HEK293T (cell line): Measurements from ENCODE around the gene PRKCZ.

Source experiments
- CTCF ChIA-PET: fragments of 350-600 bp; formaldehyde crosslinking; extraction: SDS; loops from one replicate; lab custom pipeline; 2021; ENCODE audit warnings: antibody characterized with exemption, inconsistent platforms; lab: Yijun Ruan, JAX
- POLR2A ChIA-PET: fragments of 350-600 bp; formaldehyde crosslinking; extraction: SDS; loops from one replicate; lab custom pipeline; 2020; ENCODE audit warnings: antibody characterized with exemption, inconsistent platforms; lab: Yijun Ruan, JAX
- DNase-seq: peaks from one replicate; pipeline ENCODE4 v3.0.0; 2012; ENCODE audit warnings: mixed read lengths; ENCODE audit errors: extremely low spot score
- ARNT ChIP-seq: fragments of 450-650 bp; IDR thresholded peaks from 2 replicates; pipeline ENCODE4 v1.6.1; 2017; ENCODE audit warnings: mild to moderate bottlenecking
- BHLHE40 ChIP-seq: fragments of 450-650 bp; IDR thresholded peaks from 2 replicates; pipeline ENCODE4 v1.6.1; 2016; ENCODE audit warnings: mild to moderate bottlenecking, moderate library complexity, borderline replicate concordance
- CTBP1 ChIP-seq: fragments of 450-650 bp; IDR thresholded peaks from 2 replicates; pipeline ENCODE4 v1.6.1; 2016; ENCODE audit warnings: borderline replicate concordance
- ELF4 ChIP-seq: fragments of 450-650 bp; IDR thresholded peaks from 2 replicates; pipeline ENCODE4 v1.6.1; 2017; ENCODE audit warnings: antibody characterized with exemption
- FOXA1 ChIP-seq: fragments of 450-650 bp; IDR thresholded peaks from 2 replicates; pipeline ENCODE4 v1.6.1; 2016; ENCODE audit warnings: mild to moderate bottlenecking
- FOXK2 ChIP-seq: fragments of 450-650 bp; IDR thresholded peaks from 2 replicates; pipeline ENCODE4 v1.6.1; 2016; ENCODE audit warnings: mild to moderate bottlenecking
- FOXM1 ChIP-seq: fragments of 450-650 bp; IDR thresholded peaks from 2 replicates; pipeline ENCODE4 v1.6.1; 2017; ENCODE audit warnings: mild to moderate bottlenecking, borderline replicate concordance
- HDGF ChIP-seq: fragments of 450-650 bp; IDR thresholded peaks from 2 replicates; pipeline ENCODE4 v1.6.1; 2017; ENCODE audit warnings: antibody characterized with exemption, borderline replicate concordance
- L3MBTL2 ChIP-seq: fragments of 450-650 bp; conservative IDR thresholded peaks from 2 replicates; pipeline ENCODE4 v1.6.1; 2016; ENCODE audit warnings: mild to moderate bottlenecking
- LEF1 ChIP-seq: fragments of 450-650 bp; IDR thresholded peaks from 2 replicates; pipeline ENCODE4 v1.6.1; 2017; ENCODE audit warnings: mild to moderate bottlenecking, borderline replicate concordance
- NFRKB ChIP-seq: fragments of 450-650 bp; IDR thresholded peaks from 2 replicates; pipeline ENCODE4 v1.6.1; 2016; ENCODE audit warnings: mild to moderate bottlenecking, moderate library complexity
- PKNOX1 ChIP-seq: fragments of 450-650 bp; IDR thresholded peaks from 2 replicates; pipeline ENCODE4 v1.6.1; 2016
- SP1 ChIP-seq: fragments of 450-650 bp; IDR thresholded peaks from 2 replicates; pipeline ENCODE4 v1.6.1; 2017
- SUZ12 ChIP-seq: fragments of 450-650 bp; IDR thresholded peaks from 2 replicates; pipeline ENCODE4 v1.6.1; 2016; ENCODE audit warnings: mild to moderate bottlenecking
- TARDBP ChIP-seq: fragments of 450-650 bp; IDR thresholded peaks from 2 replicates; pipeline ENCODE4 v1.6.1; 2016
- ZNF384 ChIP-seq: fragments of 450-650 bp; IDR thresholded peaks from 2 replicates; pipeline ENCODE4 v1.6.1; 2016

The PRKCZ gene

GRCh38 chr1:2009101-2010053 lies 40.8 kb upstream of the PRKCZ start:
- no peak for DNase-seq
- POLR2A ChIA-PET = no interaction called here
- CTCF ChIA-PET = no interaction called here
- no peak for TF ChIP-seq LEF1
- TF ChIP-seq FOXK2 = no peak
- no peak for TF ChIP-seq CTBP1
- no peak for TF ChIP-seq ARNT
- TF ChIP-seq HDGF = no peak

- POLR2A ChIA-PET = no interaction called here
- CTCF ChIA-PET = no interaction called here
- no peak for TF ChIP-seq HDGF
- TF ChIP-seq FOXM1 = no peak
- TF ChIP-seq FOXK2 = no peak
- TF ChIP-seq SP1 = no peak
- TF ChIP-seq SUZ12 = no peak
- no peak for TF ChIP-seq PKNOX1
- no peak for TF ChIP-seq ZNF384
- TF ChIP-seq ELF4 = no peak
- no peak for TF ChIP-seq ARNT
- TF ChIP-seq LEF1 = no peak
- no peak for TF ChIP-seq FOXA1
- TF ChIP-seq CTBP1 = no peak
- no peak for TF ChIP-seq TARDBP
- TF ChIP-seq NFRKB = no peak
- no peak for TF ChIP-seq L3MBTL2
- no peak for TF ChIP-seq BHLHE40
- no peak for DNase-seq
Observed at GRCh38 chr1:2014181-2014580, 36.0 kb upstream of the PRKCZ start.

GRCh38 chr1:2014741-2015735 lies 35.2 kb upstream of the PRKCZ start:
- POLR2A ChIA-PET = no interaction called here
- DNase-seq = no peak
- TF ChIP-seq BHLHE40 (no peak), ELF4 (no peak), CTBP1 (no peak), PKNOX1 (no peak), FOXA1 (no peak), NFRKB (no peak), L3MBTL2 (no peak), FOXM1 (no peak), SP1 (no peak), ZNF384 (no peak), ARNT (no peak)
- CTCF ChIA-PET = no interaction called here

GRCh38 chr1:2016123-2016522 lies 34.1 kb upstream of the PRKCZ start:
- ChIA-PET CTCF (no interaction called here), POLR2A (no interaction called here)
- DNase-seq = no peak
- TF ChIP-seq PKNOX1 = no peak
- TF ChIP-seq L3MBTL2 = no peak

GRCh38 chr1:2018217-2019171 lies 31.7 kb upstream of the PRKCZ start:
- no peak for DNase-seq
- ChIA-PET CTCF (interaction anchor here (0.9 to 1.2 kb wide), 2 partner anchors 26 to 58 kb away, joined by 3 to 4 read pairs; no protein-coding TSS in a partner anchor), POLR2A (interaction anchor here (0.6 to 1.2 kb wide), 2 partner anchors 12 to 62 kb away, joined by 3 read pairs; no protein-coding TSS in a partner anchor)
- no peak for TF ChIP-seq HDGF
- TF ChIP-seq FOXK2 = no peak
- TF ChIP-seq CTBP1 = no peak
- no peak for TF ChIP-seq L3MBTL2
- no peak for TF ChIP-seq ARNT
- TF ChIP-seq TARDBP = no peak
- TF ChIP-seq FOXM1 = no peak
- no peak for TF ChIP-seq PKNOX1
- no peak for TF ChIP-seq SUZ12
- TF ChIP-seq FOXA1 = no peak
- TF ChIP-seq ELF4 = no peak
